T47D (cell line): Measurements from ENCODE around the gene G3BP1.
A peak's percentile ranks its signal among the peaks of the same experiment; 100 is the strongest.
"Not testable (repeated sequence)": the region's sequence is repeated elsewhere in the genome, so short reads cannot be mapped to it uniquely, and the experiment has no call there.

Experiments used
- DNase-seq, 2 experiments: peaks; one replicate each; pipeline versions ENCODE4 v3.0.0 to v3.0.0-alpha.2; 2011 to 2012; ENCODE audit warnings: low read depth in 1 of 2, low spot score in 1 of 2
- JUND ChIP-seq: IDR thresholded peaks from 2 replicates; pipeline ENCODE4 v1.6.1; 2012; ENCODE audit warnings: low read depth
- in situ Hi-C: cut with HindIII; loops from 2 replicates; pipeline ENCODE4 v1.10.0; 2016; ENCODE audit warnings: low sequenced_read_pairs, low pct_unique_long_range_greater_than_20kb

G3BP1 gene

GRCh38 chr5:151815051-151815450 is 43.3 kb downstream of the G3BP1 start:
- no peak for DNase-seq
- no peak for TF ChIP-seq JUND
- in situ Hi-C loops: no loop called here

- in situ Hi-C loops: no loop called here
- no peak for TF ChIP-seq JUND
- no peak for DNase-seq
Measured at GRCh38 chr5:151819830-151820229, 48.1 kb downstream of the G3BP1 start.

GRCh38 chr5:151820271-151820670 is 48.5 kb downstream of the G3BP1 start:
- TF ChIP-seq JUND: no peak
- in situ Hi-C loops: no loop called here
- no peak for DNase-seq

- in situ Hi-C loops: no loop called here
- TF ChIP-seq JUND: no peak
- DNase-seq: no peak
Measured at GRCh38 chr5:151820903-151821302, 49.1 kb downstream of the G3BP1 start.

GRCh38 chr5:151822141-151822540 is 50.4 kb downstream of the G3BP1 start:
- no peak for DNase-seq
- in situ Hi-C loops: no loop called here
- no peak for TF ChIP-seq JUND

GRCh38 chr5:151825445-151825844 is 53.7 kb downstream of the G3BP1 start:
- in situ Hi-C loops: no loop called here
- TF ChIP-seq JUND: no peak

GRCh38 chr5:151829370-151829769 is 57.6 kb downstream of the G3BP1 start:
- TF ChIP-seq JUND: no peak
- in situ Hi-C loops: no loop called here
- DNase-seq: no peak

More at GRCh38 chr5:151825445-151825844, 53.7 kb downstream of the G3BP1 start:
- peak; percentile 62 to 83 for DNase-seq

GRCh38 chr5:151832843-151833242 is 61.1 kb downstream of the G3BP1 start:
- in situ Hi-C loops, DNase-seq: not testable (repeated sequence)

GRCh38 chr5:151846765-151847164 is 75.0 kb downstream of the G3BP1 start:
- in situ Hi-C loops: no loop called here
- DNase-seq: no peak
- no peak for TF ChIP-seq JUND

- no peak for TF ChIP-seq JUND
- DNase-seq: no peak
- in situ Hi-C loops: no loop called here
Measured at GRCh38 chr5:151847871-151848270, 76.1 kb downstream of the G3BP1 start.

- no peak for TF ChIP-seq JUND
- in situ Hi-C loops: no loop called here
- no peak for DNase-seq
Measured at GRCh38 chr5:151855701-151856100, 83.9 kb downstream of the G3BP1 start.

- in situ Hi-C loops: no loop called here
- TF ChIP-seq JUND: no peak
- no peak for DNase-seq
Measured at GRCh38 chr5:151856861-151857260, 85.1 kb downstream of the G3BP1 start.

- DNase-seq, in situ Hi-C loops: not testable (repeated sequence)
Measured at GRCh38 chr5:151860867-151861266, 89.1 kb downstream of the G3BP1 start.
